Neuronal stem cell (in vitro differentiated cells): ENCODE measurements around the gene UBE2E3.
"Not testable (repeated sequence)": the region's sequence is repeated elsewhere in the genome, so short reads cannot be mapped to it uniquely, and the experiment has no call there.

Source experiments
- DNase-seq: peaks from one replicate; pipeline ENCODE4 v3.0.0-alpha.2; 2013; ENCODE audit warnings: low spot score
- H2AFZ ChIP-seq: one replicate; pipeline ENCODE4 v1.6.1; 2013; ENCODE audit warnings: mild to moderate bottlenecking, low read length, inconsistent platforms
- H2AK5ac ChIP-seq: 2 replicates; pipeline ENCODE4 v1.6.1; 2013; ENCODE audit warnings: low read depth, mild to moderate bottlenecking, inconsistent platforms, low read length, moderate library complexity, mixed read lengths
- H2BK120ac ChIP-seq: 2 replicates; pipeline ENCODE4 v1.6.1; 2013; ENCODE audit warnings: low read depth, mild to moderate bottlenecking, inconsistent platforms, low read length, moderate library complexity, mixed read lengths
- H2BK12ac ChIP-seq: one replicate; pipeline ENCODE4 v1.6.1; 2013; ENCODE audit warnings: low read length, inconsistent platforms
- H2BK15ac ChIP-seq: 2 replicates; pipeline ENCODE4 v1.6.1; 2013; ENCODE audit warnings: mild to moderate bottlenecking, low read length, inconsistent platforms, mixed read lengths
- H2BK5ac ChIP-seq: one replicate; pipeline ENCODE4 v1.6.1; 2013; ENCODE audit warnings: inconsistent platforms, mild to moderate bottlenecking, low read length, moderate library complexity
- H3K14ac ChIP-seq: one replicate; pipeline ENCODE4 v1.6.1; 2013; ENCODE audit warnings: low read length, inconsistent platforms
- H3K18ac ChIP-seq: 2 replicates; pipeline ENCODE4 v1.6.1; 2013; ENCODE audit warnings: low read length, inconsistent platforms
- H3K23ac ChIP-seq: 2 replicates; pipeline ENCODE4 v1.6.1; 2013; ENCODE audit warnings: low read depth, mild to moderate bottlenecking, mixed read lengths, low read length, inconsistent platforms; ENCODE audit not compliant: poor library complexity
- H3K27ac ChIP-seq: replicated peaks from 3 replicates; pipeline ENCODE4 v1.5.1; 2013; ENCODE audit warnings: low read length, inconsistent platforms
- H3K27me3 ChIP-seq, 3 experiments: 2 replicates each; pipeline ENCODE4 v1.6.1; 2013; ENCODE audit warnings: low read length in 3 of 3, mild to moderate bottlenecking in 2 of 3, inconsistent platforms in 1 of 3, low read depth in 1 of 3, mixed read lengths in 1 of 3, moderate library complexity in 1 of 3; ENCODE audit not compliant: control insufficient read depth in 3 of 3, insufficient read depth in 3 of 3
- H3K36me3 ChIP-seq, 2 donors: replicated peaks in 1 of 2; 2 replicates each; pipeline ENCODE4 v1.6.1; 2013; ENCODE audit warnings: low read length in 2 of 2; ENCODE audit not compliant: control insufficient read depth in 2 of 2, insufficient read depth in 2 of 2
- H3K4ac ChIP-seq: 2 replicates; pipeline ENCODE4 v1.6.1; 2013; ENCODE audit warnings: inconsistent platforms, mild to moderate bottlenecking, low read length, moderate library complexity
- H3K4me1 ChIP-seq, 2 donors: 1 replicate in 1 of 2; 2 replicates in 1 of 2; pipeline ENCODE4 v1.6.1; 2013; ENCODE audit warnings: low read length in 2 of 2, low read depth in 1 of 2; ENCODE audit not compliant: control insufficient read depth in 2 of 2, insufficient read depth in 1 of 2
- H3K4me2 ChIP-seq: one replicate; pipeline ENCODE4 v1.6.1; 2013; ENCODE audit warnings: mild to moderate bottlenecking, low read length, inconsistent platforms; ENCODE audit not compliant: insufficient read depth, poor library complexity, severe bottlenecking
- H3K4me3 ChIP-seq, 2 donors: 2 replicates each; pipeline ENCODE4 v1.5.1; 2013; ENCODE audit warnings: low read length in 2 of 2, mild to moderate bottlenecking in 2 of 2, inconsistent platforms in 1 of 2, moderate library complexity in 1 of 2
- H3K79me1 ChIP-seq: one replicate; pipeline ENCODE4 v1.6.1; 2013; ENCODE audit warnings: low read depth, mild to moderate bottlenecking, inconsistent platforms, low read length, moderate library complexity
- H3K9ac ChIP-seq: one replicate; pipeline ENCODE4 v1.6.1; 2013; ENCODE audit warnings: mild to moderate bottlenecking, low read depth, low read length, inconsistent platforms; ENCODE audit not compliant: poor library complexity
- H3K9me3 ChIP-seq, 2 donors: replicated peaks in 1 of 2; 2 replicates each; pipeline versions ENCODE3 to v1.6.1; 2013; ENCODE audit warnings: low read length in 2 of 2, mild to moderate bottlenecking in 2 of 2, inconsistent platforms in 1 of 2, low read depth in 1 of 2, mixed read lengths in 1 of 2, moderate library complexity in 1 of 2; ENCODE audit not compliant: control insufficient read depth in 2 of 2, insufficient read depth in 1 of 2
- H4K8ac ChIP-seq: one replicate; pipeline ENCODE4 v1.6.1; 2013; ENCODE audit warnings: low read depth, mild to moderate bottlenecking, inconsistent platforms, low read length, moderate library complexity
- H4K91ac ChIP-seq: one replicate; pipeline ENCODE4 v1.6.1; 2013; ENCODE audit warnings: low read length, low read depth, mild to moderate bottlenecking, inconsistent platforms; ENCODE audit not compliant: poor library complexity
- WGBS, 2 donors: extraction: QIAGEN DNeasy Blood & Tissue Kit; methylation state at CpG; one replicate each; pipeline ENCODE4 v1.1.7; 2013; ENCODE audit warnings: missing lambda C conversion rate in 2 of 2, mixed read lengths in 1 of 2; ENCODE audit not compliant: insufficient read length in 2 of 2, insufficient replicate concordance in 1 of 2; ENCODE audit errors: extremely low coverage in 2 of 2; 5-methylcytosine and 5-hydroxymethylcytosine counted together

UBE2E3 gene

DNA sequence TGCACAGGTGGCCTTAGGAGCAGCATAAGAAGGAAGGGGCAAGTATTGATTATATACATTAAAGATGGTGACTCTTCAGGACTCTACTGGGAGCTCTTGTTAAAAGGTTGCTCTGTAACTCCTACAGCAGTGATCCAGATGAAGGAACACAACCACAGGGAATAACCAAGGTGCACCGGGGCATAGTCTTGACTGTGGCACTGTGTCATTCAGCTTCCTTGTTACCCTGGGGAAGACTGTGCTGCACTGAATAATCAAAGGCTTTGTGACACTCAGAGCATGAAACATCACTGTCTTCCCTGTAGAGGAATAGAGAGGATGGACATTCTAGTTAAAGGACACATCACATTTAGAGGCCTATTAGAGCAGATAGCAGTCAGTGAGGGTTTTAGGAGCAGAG, 105.3 kb downstream of the UBE2E3 start:
- Histone ChIP-seq H4K91ac (no peak overlapping the region), H2BK5ac (no peak overlapping the region), H2AK5ac (no peak overlapping the region), H2BK120ac (no peak overlapping the region), H3K4me2 (no peak overlapping the region), H3K14ac (no peak overlapping the region), H3K27me3 (no peaks in the 10 kb centered on the region), H3K18ac (no peak overlapping the region), H2AFZ (no peak overlapping the region), H3K79me1 (no peaks in the 10 kb centered on the region), H4K8ac (no peak overlapping the region), H3K9me3 (no peaks in the 10 kb centered on the region), H2BK12ac (no peak overlapping the region), H3K4me3 (no peak overlapping the region), H3K36me3 (no peaks in the 10 kb centered on the region), H2BK15ac (no peak overlapping the region), H3K4ac (no peak overlapping the region), H3K9ac (no peak overlapping the region), H3K23ac (no peak overlapping the region), H3K27ac (no peak overlapping the region), H3K4me1 (no peaks in the 10 kb centered on the region)
- no peak for DNase-seq
- WGBS, 2 donors, result no CpG with 5 or more reads among the region's 1 CpG

DNA sequence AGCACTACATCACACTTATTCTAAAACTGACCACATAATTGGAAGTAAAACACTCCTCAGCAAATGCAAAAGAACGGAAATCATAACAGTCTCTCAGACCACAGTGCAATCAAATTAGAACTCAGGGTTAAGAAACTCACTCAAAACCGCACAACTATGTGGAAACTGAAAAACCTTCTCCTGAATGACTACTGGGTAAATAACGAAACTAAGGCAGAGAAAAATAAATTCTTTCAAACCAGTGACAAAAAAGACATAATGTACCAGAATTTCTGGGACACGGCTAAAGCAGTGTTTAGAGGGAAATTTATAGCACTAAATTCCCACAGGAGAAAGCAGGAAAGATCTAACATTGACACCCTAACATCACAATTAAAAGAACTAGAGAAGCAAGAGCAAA, 111.5 kb downstream of the UBE2E3 start:
- not testable (repeated sequence) for H2BK15ac ChIP-seq, H3K23ac ChIP-seq, H3K9ac ChIP-seq, H3K36me3 ChIP-seq, H3K4ac ChIP-seq, H3K79me1 ChIP-seq, H2BK120ac ChIP-seq, H4K91ac ChIP-seq, DNase-seq, H2BK12ac ChIP-seq, H3K27me3 ChIP-seq, H3K9me3 ChIP-seq, H3K14ac ChIP-seq, H2AK5ac ChIP-seq, H3K4me3 ChIP-seq, H3K18ac ChIP-seq, H2AFZ ChIP-seq, H2BK5ac ChIP-seq, H3K4me1 ChIP-seq, H4K8ac ChIP-seq, H3K27ac ChIP-seq, H3K4me2 ChIP-seq
- no CpG with 5 or more reads among the region's 4 CpGs for WGBS, 2 donors

- Histone ChIP-seq H3K9me3 (peaks cover 0 to 8% of the 10 kb centered on the region in 2 donors), H2BK15ac (no peak overlapping the region), H4K91ac (no peak overlapping the region), H3K79me1 (no peaks in the 10 kb centered on the region), H2BK5ac (no peak overlapping the region), H3K27me3 (no peaks in the 10 kb centered on the region), H4K8ac (no peak overlapping the region), H2BK12ac (no peak overlapping the region), H2BK120ac (no peak overlapping the region), H3K4me1 (no peaks in the 10 kb centered on the region), H3K36me3 (no peaks in the 10 kb centered on the region), H3K14ac (no peak overlapping the region), H3K18ac (no peak overlapping the region), H2AK5ac (no peak overlapping the region), H3K23ac (no peak overlapping the region), H2AFZ (no peak overlapping the region), H3K4ac (no peak overlapping the region), H3K4me3 (no peak overlapping the region), H3K4me2 (no peak overlapping the region), H3K9ac (no peak overlapping the region), H3K27ac (no peak overlapping the region)
- no peak for DNase-seq
- no CpG with 5 or more reads among the region's 2 CpGs for WGBS, 2 donors
These were observed 115.1 kb downstream of the UBE2E3 start for GRCh38 chr2:181095486-181095885.

GRCh38 chr2:181103659-181104058, 123.3 kb downstream of the UBE2E3 start:
- Histone ChIP-seq H2AFZ (no peak overlapping the region), H3K4me2 (no peak overlapping the region), H2BK15ac (no peak overlapping the region), H3K18ac (no peak overlapping the region), H3K4me1 (peaks cover 2 to 10% of the 10 kb centered on the region in 2 donors), H3K4me3 (no peak overlapping the region), H3K27ac (no peak overlapping the region), H3K4ac (no peak overlapping the region), H2BK12ac (no peak overlapping the region), H3K79me1 (no peaks in the 10 kb centered on the region), H3K9me3 (no peaks in the 10 kb centered on the region), H4K91ac (no peak overlapping the region), H4K8ac (no peak overlapping the region), H2BK5ac (no peak overlapping the region), H3K9ac (no peak overlapping the region), H3K14ac (no peak overlapping the region), H3K27me3 (no peaks in the 10 kb centered on the region), H3K36me3 (no peaks in the 10 kb centered on the region), H2BK120ac (no peak overlapping the region), H2AK5ac (no peak overlapping the region), H3K23ac (no peak overlapping the region)
- DNase-seq, result no peak
